ENCODE measurements around the gene AVPR2. TPM values are rescaled to one million over a fixed set of nuclear protein-coding genes. Genes with fewer than 3 reads are reported as not detected.

AVPR2 gene
- polyA plus RNA-seq (not detected in 2 replicates), polyA minus RNA-seq (not detected in 2 replicates)

DNA sequence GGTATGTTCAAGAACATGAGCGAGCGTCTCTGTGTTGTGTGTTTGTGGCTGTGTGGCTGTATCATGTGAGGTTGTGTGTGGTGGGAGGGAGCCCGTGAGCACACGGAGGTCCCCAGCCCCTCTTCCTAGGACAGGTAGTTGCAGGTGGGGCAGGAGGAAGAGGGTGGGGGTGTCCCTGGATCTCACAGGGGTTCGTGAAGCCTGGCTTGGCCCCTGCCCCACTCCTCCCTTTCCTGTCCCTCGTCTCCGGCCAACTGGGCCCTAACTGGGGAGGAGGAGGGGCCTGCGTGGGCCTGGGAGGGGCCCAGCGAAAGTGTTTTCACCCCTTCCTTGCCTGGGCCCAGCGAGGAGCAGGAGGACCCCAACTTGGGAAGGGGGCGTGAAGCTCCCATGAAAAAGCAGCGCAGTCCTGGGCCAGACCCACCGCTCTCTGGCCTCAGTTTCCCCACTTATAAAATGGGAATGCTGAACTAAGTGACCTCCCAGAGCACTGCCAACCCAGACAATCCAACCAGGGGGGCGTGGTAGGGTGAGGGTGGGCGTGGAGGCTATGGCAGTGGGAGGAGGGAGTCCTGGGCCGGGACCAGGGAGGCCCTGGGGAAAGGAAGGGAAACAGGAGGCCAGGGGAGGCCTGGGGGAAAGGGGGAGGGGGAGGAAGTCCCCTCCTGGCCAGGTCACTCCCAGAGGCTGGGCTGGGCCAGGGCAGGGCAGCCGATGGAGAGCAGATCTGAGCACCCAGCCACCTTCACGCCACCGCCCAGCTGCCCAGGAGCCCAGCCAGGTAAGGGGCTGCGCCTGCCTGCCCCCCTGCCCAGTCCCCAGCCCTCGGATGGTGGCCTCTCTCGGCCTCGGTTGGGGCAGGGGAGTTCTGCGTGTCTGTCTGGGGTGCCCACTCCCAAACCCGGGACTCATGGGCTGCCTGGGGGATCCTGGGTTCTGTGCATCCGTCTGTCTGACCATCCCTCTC, at the start of gene AVPR2:
Gene AVPR2 (plus strand): TSS at position 683 of the 967 bp plus-strand sequence. CDS start 473 bp downstream, outside the sequence.
- Histone ChIP-seq H3K4me3 (ENCODE audit: low read length) (no peak within 1 kb of the TSS), H3K27me3 (ENCODE audit: insufficient read depth, low read depth, low read length) (no peaks in the 10 kb centered on the region), H3F3A (ENCODE audit: insufficient read depth, low read length, poor library complexity, severe bottlenecking) (no peaks in the 10 kb centered on the region), H2AFZ (ENCODE audit: low read depth, low read length) (no peak within 1 kb of the TSS), H4K20me1 (ENCODE audit: insufficient read depth) (no peaks in the 10 kb centered on the region), H3K27ac (ENCODE audit: low read length) (no peak within 1 kb of the TSS), H3K9me3 (ENCODE audit: low read length) (no peaks in the 10 kb centered on the region), H3K36me3 (ENCODE audit: insufficient read depth, low read length) (no peaks in the 10 kb centered on the region), H3K4me2 (ENCODE audit: low read length) (no peak within 1 kb of the TSS), H3K9ac (ENCODE audit: low read length) (no peak within 1 kb of the TSS), H3K79me2 (replicated peaks; ENCODE audit: insufficient read depth, low read length) (no peaks in the 10 kb centered on the region), H3K9me2 (ENCODE audit: insufficient read depth, low read length) (no peaks in the 10 kb centered on the region)
- TF ChIP-seq CTCF (IDR thresholded peaks at IDR 0.05; ENCODE audit: poor library complexity, severe bottlenecking) (no peak), MXI1 (conservative IDR thresholded peaks at IDR 0.05; ENCODE audit: poor library complexity, severe bottlenecking) (no peak), TAF1 (IDR thresholded peaks at IDR 0.05; ENCODE audit: low read depth) (no peak), POLR2AphosphoS5 (IDR thresholded peaks at IDR 0.05) (no peak), EZH2 (IDR thresholded peaks at IDR 0.05; ENCODE audit: borderline replicate concordance, insufficient read depth, low read length, poor library complexity, severe bottlenecking) (no peak), SMC3 (conservative IDR thresholded peaks at IDR 0.05; ENCODE audit: poor library complexity) (no peak), RAD21 (conservative IDR thresholded peaks at IDR 0.05) (no peak), EP300 (conservative IDR thresholded peaks at IDR 0.05; ENCODE audit: poor library complexity, severe bottlenecking) (no peak), REST (IDR thresholded peaks at IDR 0.05; ENCODE audit: borderline replicate concordance) (no peak)

GRCh38 chrX:153854702-153855101, 49.8 kb upstream of the AVPR2 start:
- Histone ChIP-seq H3K4me3 (ENCODE audit: low read length) (no peak overlapping the region), H3K36me3 (ENCODE audit: insufficient read depth, low read length) (no peaks in the 10 kb centered on the region), H3K9me2 (ENCODE audit: insufficient read depth, low read length) (no peaks in the 10 kb centered on the region), H4K20me1 (ENCODE audit: insufficient read depth) (no peaks in the 10 kb centered on the region), H3F3A (ENCODE audit: insufficient read depth, low read length, poor library complexity, severe bottlenecking) (no peaks in the 10 kb centered on the region), H2AFZ (ENCODE audit: low read depth, low read length) (no peak overlapping the region), H3K9ac (ENCODE audit: low read length) (no peak overlapping the region), H3K27me3 (ENCODE audit: insufficient read depth, low read depth, low read length) (no peaks in the 10 kb centered on the region), H3K4me2 (ENCODE audit: low read length) (no peak overlapping the region), H3K27ac (ENCODE audit: low read length) (no peak overlapping the region), H3K79me2 (replicated peaks; ENCODE audit: insufficient read depth, low read length) (no peaks in the 10 kb centered on the region), H3K9me3 (ENCODE audit: low read length) (no peaks in the 10 kb centered on the region)
- TF ChIP-seq POLR2AphosphoS5 (IDR thresholded peaks at IDR 0.05) (no peak), CTCF (IDR thresholded peaks at IDR 0.05; ENCODE audit: poor library complexity, severe bottlenecking) (no peak), EP300 (conservative IDR thresholded peaks at IDR 0.05; ENCODE audit: poor library complexity, severe bottlenecking) (no peak), REST (IDR thresholded peaks at IDR 0.05; ENCODE audit: borderline replicate concordance) (no peak)

All from neural cell (in vitro differentiated cells).